Mesothelial cell of epicardium (in vitro differentiated cells): Measurements from ENCODE around the gene SMIM33. TPM values are rescaled to one million over a fixed set of nuclear protein-coding genes. Genes with fewer than 3 reads are reported as not detected.
"Not testable (repeated sequence)": the region's sequence is repeated elsewhere in the genome, so short reads cannot be mapped to it uniquely, and the experiment has no call there.

Experiments
- DNase-seq, 2 experiments: peaks; one replicate each; pipeline ENCODE4 v3.0.0; 2021; ENCODE audit warnings: low spot score in 2 of 2; ENCODE audit not compliant: unreplicated experiment in 2 of 2
- H3K27ac Mint-ChIP-seq: 2 replicates; pipeline ENCODE4 v1.8.0; 2021; ENCODE audit warnings: mixed read lengths
- H3K27me3 Mint-ChIP-seq: 2 replicates; pipeline ENCODE4 v1.8.0; 2021; ENCODE audit warnings: low read depth, mixed read lengths
- H3K36me3 Mint-ChIP-seq: 2 replicates; pipeline ENCODE4 v1.8.0; 2021; ENCODE audit warnings: mixed read lengths
- H3K4me1 Mint-ChIP-seq: 2 replicates; pipeline ENCODE4 v1.8.0; 2021; ENCODE audit warnings: mixed read lengths
- H3K4me3 Mint-ChIP-seq: 2 replicates; pipeline ENCODE4 v1.8.0; 2021; ENCODE audit warnings: mild to moderate bottlenecking, moderate library complexity, mixed read lengths
- H3K9me3 Mint-ChIP-seq: 2 replicates; pipeline ENCODE4 v1.8.0; 2021; ENCODE audit warnings: mixed read lengths
- CTCF ChIP-seq: fragments of 200-600 bp; sonication (generic); IDR thresholded peaks from one replicate; pipeline ENCODE4 v1.5.0; 2021; ENCODE audit warnings: antibody characterized with exemption; ENCODE audit not compliant: unreplicated experiment
- total RNA-seq: library from RNA; stranded (reverse); gene quantifications from 3 replicates; pipeline ENCODE4 v1.2.1, GENCODE V29; 2021

Gene SMIM33
- total RNA-seq, 1 donor from 2014 or later, result not detected

- no peak for DNase-seq
- Mint-ChIP-seq H3K9me3 (no peaks in the 10 kb centered on the region), H3K4me1 (peaks cover 18% of the 10 kb centered on the region), H3K4me3 (no peak overlapping the region), H3K27me3 (no peaks in the 10 kb centered on the region), H3K36me3 (no peaks in the 10 kb centered on the region), H3K27ac (no peak overlapping the region)
- no peak for TF ChIP-seq CTCF
Measured at GRCh38 chr5:139494832-139495231, 24.0 kb downstream of the SMIM33 start.

GRCh38 chr5:139495638-139496435 is 25.0 kb downstream of the SMIM33 start:
- Mint-ChIP-seq H3K27me3 (no peaks in the 10 kb centered on the region), H3K36me3 (no peaks in the 10 kb centered on the region), H3K4me3 (no peak overlapping the region), H3K4me1 (peaks cover 18% of the 10 kb centered on the region), H3K9me3 (no peaks in the 10 kb centered on the region), H3K27ac (no peak overlapping the region)
- DNase-seq, result no peak
- TF ChIP-seq CTCF, result no peak

GRCh38 chr5:139501381-139501780 is 30.6 kb downstream of the SMIM33 start:
- DNase-seq, result no peak
- no peak overlapping the region for H3K4me3 Mint-ChIP-seq
- H3K27me3 Mint-ChIP-seq, result no peaks in the 10 kb centered on the region
- TF ChIP-seq CTCF, result no peak
- no peaks in the 10 kb centered on the region for H3K9me3 Mint-ChIP-seq
- peaks cover 3% of the 10 kb centered on the region for H3K4me1 Mint-ChIP-seq
- H3K27ac Mint-ChIP-seq, result no peak overlapping the region
- no peaks in the 10 kb centered on the region for H3K36me3 Mint-ChIP-seq

GRCh38 chr5:139503036-139503817 is 32.4 kb downstream of the SMIM33 start:
- H3K4me1 Mint-ChIP-seq, H3K36me3 Mint-ChIP-seq, H3K27ac Mint-ChIP-seq, H3K27me3 Mint-ChIP-seq, H3K9me3 Mint-ChIP-seq, DNase-seq: not testable (repeated sequence)
- H3K4me3 Mint-ChIP-seq, result peak overlapping the region; percentile 70

- not testable (repeated sequence) for H3K27me3 Mint-ChIP-seq, H3K27ac Mint-ChIP-seq, H3K36me3 Mint-ChIP-seq, H3K4me1 Mint-ChIP-seq, H3K9me3 Mint-ChIP-seq, DNase-seq
- H3K4me3 Mint-ChIP-seq, result peak overlapping the region; percentile 70
Measured at GRCh38 chr5:139503879-139504278, 33.1 kb downstream of the SMIM33 start.

GRCh38 chr5:139504722-139505121 is 33.9 kb downstream of the SMIM33 start:
- H3K27ac Mint-ChIP-seq, H3K36me3 Mint-ChIP-seq, H3K4me1 Mint-ChIP-seq, H3K27me3 Mint-ChIP-seq, DNase-seq, H3K9me3 Mint-ChIP-seq, H3K4me3 Mint-ChIP-seq: not testable (repeated sequence)

- Mint-ChIP-seq H3K4me3 (no peak overlapping the region), H3K9me3 (peaks cover 4% of the 10 kb centered on the region), H3K27ac (no peak overlapping the region), H3K27me3 (no peaks in the 10 kb centered on the region), H3K4me1 (peaks cover 17% of the 10 kb centered on the region), H3K36me3 (no peaks in the 10 kb centered on the region)
- no peak for DNase-seq
- TF ChIP-seq CTCF, result no peak
Measured at GRCh38 chr5:139512786-139513390, 42.1 kb downstream of the SMIM33 start.
